Smooth muscle cell (in vitro differentiated cells): ENCODE measurements around the gene CKAP5. TPM values are rescaled to one million over a fixed set of nuclear protein-coding genes. Genes with fewer than 3 reads are reported as not detected.
"Not testable (repeated sequence)": the region's sequence is repeated elsewhere in the genome, so short reads cannot be mapped to it uniquely, and the experiment has no call there.

ENCODE experiments used
- DNase-seq: peaks from one replicate; lab custom pipeline; 2025; ENCODE audit not compliant: unreplicated experiment; lab: John Stamatoyannopoulos, UW
- H2AFZ ChIP-seq: fragments of 200-600 bp; sonication (generic); 2 replicates; pipeline ENCODE4 v1.6.0; 2016; ENCODE audit warnings: antibody characterized with exemption, low read depth, mild to moderate bottlenecking
- H3F3A ChIP-seq: fragments of 200-600 bp; sonication (generic); 2 replicates; pipeline ENCODE4 v1.6.0; 2017; ENCODE audit warnings: antibody characterized with exemption, low read depth
- H3K27ac ChIP-seq: fragments of 200-600 bp; sonication (generic); 2 replicates; pipeline ENCODE4 v1.5.1; 2016; ENCODE audit warnings: low read depth, mild to moderate bottlenecking
- H3K27me3 ChIP-seq: fragments of 200-600 bp; sonication (generic); 2 replicates; pipeline ENCODE4 v1.6.1; 2016; ENCODE audit warnings: low read depth, mild to moderate bottlenecking
- H3K36me3 ChIP-seq: fragments of 200-600 bp; sonication (generic); 2 replicates; pipeline ENCODE4 v1.5.1; 2016; ENCODE audit warnings: low read depth
- H3K4me1 ChIP-seq: fragments of 200-600 bp; sonication (generic); 2 replicates; pipeline ENCODE4 v1.5.1; 2016; ENCODE audit warnings: low read depth
- H3K4me2 ChIP-seq: fragments of 200-600 bp; sonication (generic); 2 replicates; pipeline ENCODE4 v1.6.0; 2016; ENCODE audit warnings: mild to moderate bottlenecking
- H3K4me3 ChIP-seq: fragments of 200-600 bp; sonication (generic); 2 replicates; pipeline ENCODE4 v1.5.1; 2016; ENCODE audit warnings: mild to moderate bottlenecking
- H3K79me2 ChIP-seq: fragments of 200-600 bp; sonication (generic); 2 replicates; pipeline ENCODE4 v1.6.0; 2016; ENCODE audit warnings: low read depth, mild to moderate bottlenecking
- H3K9ac ChIP-seq: fragments of 200-600 bp; sonication (generic); 2 replicates; pipeline ENCODE4 v1.6.0; 2016; ENCODE audit warnings: low read depth
- H3K9me3 ChIP-seq: fragments of 200-600 bp; sonication (generic); replicated peaks from 2 replicates; pipeline ENCODE4 v1.5.1; 2016; ENCODE audit warnings: low read depth
- H4K20me1 ChIP-seq: fragments of 200-600 bp; sonication (generic); 2 replicates; pipeline ENCODE4 v1.6.0; 2016; ENCODE audit warnings: low read depth
- CTCF ChIP-seq: fragments of 200-600 bp; sonication (generic); IDR thresholded peaks from 2 replicates; pipeline ENCODE4 v1.5.1; 2017; ENCODE audit warnings: borderline replicate concordance, mild to moderate bottlenecking, antibody characterized with exemption; ENCODE audit not compliant: insufficient read depth, poor library complexity, severe bottlenecking
- WGBS: methylation state at CpG from one replicate; pipeline ENCODE4 v1.1.7; 2016; ENCODE audit warnings: low lambda C conversion rate; 5-methylcytosine and 5-hydroxymethylcytosine counted together
- polyA plus RNA-seq: library from polyadenylated mRNA; unstranded; fragments of >200 nt; fragmentation: Nextera tagmentation; extraction: Ambion mirVana; gene quantifications from 2 replicates; pipeline ENCODE4 v1.2.1, GENCODE V29; 2016
- total RNA-seq: library from RNA; depleted of rRNA; stranded (reverse); fragments of >200 nt; gene quantifications from 2 replicates; pipeline ENCODE4 v1.2.3, GENCODE V29; 2014

CKAP5 gene
- total and polyA plus RNA-seq, 2 experiments from 2014 or later, result 24.5 to 57.0 TPM

DNA sequence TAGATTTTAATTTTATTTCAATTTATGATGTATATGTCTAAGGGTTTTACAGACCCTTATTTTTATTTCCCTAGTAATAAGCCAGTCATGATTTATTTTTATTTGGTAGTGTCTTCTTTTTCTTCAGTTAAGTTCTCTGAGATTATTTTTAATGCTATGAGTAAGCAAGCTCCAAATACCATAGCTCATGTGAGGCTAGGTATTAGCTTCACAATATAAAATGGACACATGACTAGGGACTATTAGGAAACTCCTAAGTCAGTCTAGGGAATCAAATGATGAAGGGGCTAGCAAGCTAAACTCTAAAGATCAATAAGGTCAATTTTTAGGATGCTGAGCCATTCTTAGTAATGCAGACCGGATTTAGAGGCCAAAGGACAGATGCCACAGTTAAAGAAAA, 45.9 kb downstream of the CKAP5 start:
- Histone ChIP-seq H3K79me2 (no peaks in the 10 kb centered on the region), H3K9me3 (no peaks in the 10 kb centered on the region), H3K4me2 (no peak overlapping the region), H3F3A (no peaks in the 10 kb centered on the region), H4K20me1 (no peaks in the 10 kb centered on the region), H3K27ac (no peak overlapping the region), H3K27me3 (no peaks in the 10 kb centered on the region), H3K36me3 (peaks cover 29% of the 10 kb centered on the region), H3K9ac (no peak overlapping the region), H3K4me3 (no peak overlapping the region), H3K4me1 (no peaks in the 10 kb centered on the region), H2AFZ (no peak overlapping the region)
- WGBS, result 100% methylated on average over 1 of the region's 1 CpG
- no peak for DNase-seq
- TF ChIP-seq CTCF, result no peak

- H3K27me3 ChIP-seq, H3K9me3 ChIP-seq, DNase-seq, H3K9ac ChIP-seq, H3K27ac ChIP-seq, H3K4me3 ChIP-seq, H3K4me1 ChIP-seq, H3K4me2 ChIP-seq, H4K20me1 ChIP-seq, H3K79me2 ChIP-seq, H3F3A ChIP-seq, H2AFZ ChIP-seq: not testable (repeated sequence)
- 100% methylated on average over 2 of the region's 2 CpGs for WGBS
- H3K36me3 ChIP-seq, result peaks cover 29% of the 10 kb centered on the region
Measured at GRCh38 chr11:46799725-46800124, 46.4 kb downstream of the CKAP5 start.

GRCh38 chr11:46778416-46778815, 67.7 kb downstream of the CKAP5 start:
- Histone ChIP-seq H3K4me1 (no peaks in the 10 kb centered on the region), H3K9me3 (no peaks in the 10 kb centered on the region), H3K4me2 (no peak overlapping the region), H3K36me3 (peaks cover 30% of the 10 kb centered on the region), H3K79me2 (no peaks in the 10 kb centered on the region), H3K4me3 (no peak overlapping the region), H2AFZ (no peak overlapping the region), H4K20me1 (no peaks in the 10 kb centered on the region), H3K27me3 (no peaks in the 10 kb centered on the region), H3K9ac (no peak overlapping the region), H3F3A (no peaks in the 10 kb centered on the region), H3K27ac (no peak overlapping the region)
- no peak for DNase-seq
- TF ChIP-seq CTCF, result no peak
- 93% methylated on average over 4 of the region's 4 CpGs for WGBS

DNA sequence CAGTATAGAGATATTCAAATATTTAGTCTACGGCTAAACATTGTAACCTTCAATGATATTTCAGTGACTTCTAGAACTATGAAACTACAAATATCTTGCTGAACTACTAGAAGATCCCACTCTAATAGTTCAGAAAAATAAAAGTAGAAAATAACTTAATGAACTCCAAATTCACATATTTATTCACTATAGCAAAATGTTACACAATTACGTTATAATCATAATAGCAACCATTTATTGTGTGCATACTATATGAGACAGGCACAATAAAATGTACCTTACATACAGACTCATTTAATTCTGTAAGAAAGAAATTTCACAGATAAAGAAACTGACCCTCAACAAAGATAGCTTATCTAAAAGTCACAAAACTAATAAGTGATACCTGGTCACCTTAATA, 69.2 kb downstream of the CKAP5 start:
- TF ChIP-seq CTCF, result no peak
- H3K4me1 ChIP-seq, result no peaks in the 10 kb centered on the region
- no peak for DNase-seq
- 97% methylated on average over 2 of the region's 2 CpGs for WGBS
- H3K9me3 ChIP-seq, result no peaks in the 10 kb centered on the region
- H4K20me1 ChIP-seq, result no peaks in the 10 kb centered on the region
- H3K9ac ChIP-seq, result no peak overlapping the region
- no peaks in the 10 kb centered on the region for H3K27me3 ChIP-seq
- no peaks in the 10 kb centered on the region for H3K79me2 ChIP-seq
- H3K4me3 ChIP-seq, result no peak overlapping the region
- no peak overlapping the region for H2AFZ ChIP-seq
- H3F3A ChIP-seq, result no peaks in the 10 kb centered on the region
- H3K4me2 ChIP-seq, result no peak overlapping the region
- H3K36me3 ChIP-seq, result peaks cover 24% of the 10 kb centered on the region
- H3K27ac ChIP-seq, result no peak overlapping the region
